ENCODE data around the gene DOP1A.

Gene DOP1A, protein sequence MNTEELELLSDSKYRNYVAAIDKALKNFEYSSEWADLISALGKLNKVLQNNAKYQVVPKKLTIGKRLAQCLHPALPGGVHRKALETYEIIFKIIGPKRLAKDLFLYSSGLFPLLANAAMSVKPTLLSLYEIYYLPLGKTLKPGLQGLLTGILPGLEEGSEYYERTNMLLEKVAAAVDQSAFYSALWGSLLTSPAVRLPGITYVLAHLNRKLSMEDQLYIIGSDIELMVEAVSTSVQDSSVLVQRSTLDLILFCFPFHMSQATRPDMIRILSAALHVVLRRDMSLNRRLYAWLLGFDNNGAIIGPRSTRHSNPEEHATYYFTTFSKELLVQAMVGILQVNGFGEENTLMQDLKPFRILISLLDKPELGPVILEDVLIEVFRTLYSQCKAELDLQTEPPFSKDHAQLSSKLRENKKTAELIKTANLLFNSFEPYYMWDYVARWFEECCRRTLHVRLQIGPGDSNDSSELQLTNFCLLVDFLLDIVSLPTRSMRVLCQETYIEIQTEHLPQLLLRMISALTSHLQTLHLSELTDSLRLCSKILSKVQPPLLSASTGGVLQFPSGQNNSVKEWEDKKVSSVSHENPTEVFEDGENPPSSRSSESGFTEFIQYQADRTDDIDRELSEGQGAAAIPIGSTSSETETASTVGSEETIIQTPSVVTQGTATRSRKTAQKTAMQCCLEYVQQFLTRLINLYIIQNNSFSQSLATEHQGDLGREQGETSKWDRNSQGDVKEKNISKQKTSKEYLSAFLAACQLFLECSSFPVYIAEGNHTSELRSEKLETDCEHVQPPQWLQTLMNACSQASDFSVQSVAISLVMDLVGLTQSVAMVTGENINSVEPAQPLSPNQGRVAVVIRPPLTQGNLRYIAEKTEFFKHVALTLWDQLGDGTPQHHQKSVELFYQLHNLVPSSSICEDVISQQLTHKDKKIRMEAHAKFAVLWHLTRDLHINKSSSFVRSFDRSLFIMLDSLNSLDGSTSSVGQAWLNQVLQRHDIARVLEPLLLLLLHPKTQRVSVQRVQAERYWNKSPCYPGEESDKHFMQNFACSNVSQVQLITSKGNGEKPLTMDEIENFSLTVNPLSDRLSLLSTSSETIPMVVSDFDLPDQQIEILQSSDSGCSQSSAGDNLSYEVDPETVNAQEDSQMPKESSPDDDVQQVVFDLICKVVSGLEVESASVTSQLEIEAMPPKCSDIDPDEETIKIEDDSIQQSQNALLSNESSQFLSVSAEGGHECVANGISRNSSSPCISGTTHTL (N-terminal part only)

DNA sequence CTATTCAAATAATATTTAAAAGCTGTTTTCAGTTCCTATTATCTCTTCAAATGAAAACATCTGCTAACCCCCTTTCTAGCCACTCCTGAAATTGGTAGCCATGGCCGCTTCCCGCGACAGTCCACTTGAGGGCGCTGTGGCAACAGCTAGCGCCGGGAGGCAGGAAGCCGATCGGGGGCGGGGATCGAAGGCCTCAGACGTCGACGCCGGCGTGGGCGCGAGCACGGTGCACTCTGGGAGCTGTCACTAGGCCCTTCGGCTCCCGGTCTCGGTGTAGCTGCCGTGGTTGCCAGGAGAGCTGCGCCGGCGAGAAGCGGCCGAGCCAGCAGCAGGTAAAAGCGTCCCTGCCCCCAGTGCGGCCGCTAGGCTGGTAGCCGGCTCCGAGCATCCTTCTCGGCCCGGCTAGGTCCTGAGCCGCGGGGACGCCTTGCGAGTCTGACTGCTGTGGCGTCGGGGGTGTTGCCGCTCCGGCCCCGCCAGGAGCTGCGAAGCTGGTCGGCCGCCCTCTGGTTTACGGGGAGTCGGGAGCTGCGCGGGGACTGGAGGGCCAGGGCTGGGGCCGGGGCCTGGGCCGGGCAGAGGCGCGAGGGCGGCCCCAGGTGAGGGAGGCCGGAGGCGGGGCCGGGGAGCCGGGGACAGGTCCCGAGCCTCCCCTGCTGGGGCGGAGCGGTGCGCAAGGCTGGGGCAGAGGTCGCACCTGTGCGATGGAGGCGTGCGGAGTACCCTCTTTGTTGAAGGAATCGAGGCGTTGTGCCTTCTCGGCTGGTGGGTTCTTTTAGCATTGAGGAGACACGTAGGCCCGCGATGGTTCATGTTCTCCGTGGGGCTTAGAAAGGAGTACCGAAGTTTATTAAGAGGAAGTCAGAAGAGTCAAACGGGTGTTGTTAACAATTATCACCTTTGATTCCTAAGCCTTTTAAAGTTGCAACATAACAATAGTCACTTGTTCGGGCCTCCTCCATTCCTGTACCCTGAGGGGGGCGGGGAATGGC lies at the start of gene DOP1A:
DOP1A (plus strand) TSS at position 224 of the 992 bp plus-strand sequence. CDS start 29,307 bp downstream, outside the sequence.
- DNase-seq, result peak; percentile 95

GRCh38 chr6:83019741-83020140 lies 47.7 kb upstream of the DOP1A start:
- DNase-seq, result no peak

GRCh38 chr6:83031689-83032088 lies 35.8 kb upstream of the DOP1A start:
- DNase-seq, result no peak

DNA sequence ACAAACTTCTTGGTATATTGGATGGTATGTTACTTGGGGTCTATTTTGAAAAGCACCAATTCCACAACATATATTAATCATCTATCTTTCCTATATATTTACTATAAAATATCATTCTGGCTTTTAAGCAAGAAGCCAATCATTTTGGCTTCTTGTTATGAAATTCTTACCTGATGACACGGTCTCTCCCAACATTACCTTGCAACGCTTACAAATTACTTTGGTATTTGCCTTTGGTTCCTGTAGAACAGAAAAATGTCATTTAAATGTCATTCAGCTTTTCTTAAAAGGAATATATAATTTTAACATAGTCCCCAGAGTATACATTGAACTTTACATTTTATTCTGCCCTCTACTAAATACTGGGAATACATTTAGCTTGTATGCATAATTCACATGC lies 29.2 kb upstream of the DOP1A start:
- DNase-seq, result no peak

DNA sequence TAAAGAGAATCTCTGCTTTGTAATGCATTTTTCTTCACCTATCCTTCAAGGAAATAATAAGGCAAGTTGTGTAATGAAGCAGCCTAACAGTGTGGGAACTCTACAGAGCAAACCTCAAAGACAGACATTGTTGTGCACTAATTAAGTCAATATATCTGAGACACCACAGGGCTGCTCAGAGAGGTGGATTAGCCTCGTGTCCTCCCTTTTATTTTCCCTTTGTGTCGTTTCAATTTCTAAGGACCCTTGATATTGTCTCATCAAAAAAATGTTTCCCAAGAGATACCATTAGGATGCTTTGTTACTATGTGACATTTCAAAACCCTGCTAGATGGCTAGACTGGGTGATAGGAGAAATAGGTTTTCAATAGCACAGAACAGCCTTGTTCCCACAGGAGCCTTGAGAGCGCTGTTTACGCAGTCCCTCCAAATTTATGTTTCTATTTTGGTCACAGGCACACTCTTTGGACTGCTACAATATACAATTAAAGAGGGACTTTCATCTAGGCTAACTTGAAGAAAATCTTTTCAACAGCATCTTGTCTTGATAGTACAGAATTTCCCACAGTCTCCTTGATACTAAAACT lies 24.9 kb upstream of the DOP1A start:
- no peak for DNase-seq

DNA sequence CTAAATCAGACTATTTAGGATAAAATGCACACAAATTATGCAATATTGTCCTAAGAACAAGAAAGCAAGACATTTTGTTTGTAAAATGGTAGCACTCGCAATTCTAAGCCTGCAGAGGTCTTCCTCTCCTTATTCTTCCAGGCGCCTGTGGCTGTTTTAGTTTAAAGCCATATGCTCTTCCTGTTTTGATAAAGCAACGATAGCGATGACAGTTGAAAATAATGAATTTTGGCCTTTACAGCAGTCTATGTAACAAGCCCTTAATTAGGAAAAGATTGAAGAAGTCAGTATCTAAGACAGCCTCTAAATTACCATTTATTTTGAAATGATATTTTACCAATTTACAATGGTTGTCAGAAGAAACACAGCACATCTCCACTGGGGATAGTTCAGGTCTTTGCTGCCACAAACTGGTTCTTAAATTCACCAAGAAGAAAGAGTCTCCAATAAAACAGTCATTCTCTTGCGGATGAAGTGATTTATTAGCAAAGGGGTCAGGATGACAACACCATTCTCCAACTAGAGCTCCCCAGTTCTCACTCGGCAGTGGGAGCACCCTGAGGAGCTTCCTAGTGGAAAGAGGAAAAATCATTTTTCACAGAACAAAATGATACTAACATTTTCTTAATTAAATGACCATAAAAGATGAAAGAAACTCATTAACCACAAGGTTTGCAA lies 23.2 kb upstream of the DOP1A start:
- DNase-seq, result no peak

DNA sequence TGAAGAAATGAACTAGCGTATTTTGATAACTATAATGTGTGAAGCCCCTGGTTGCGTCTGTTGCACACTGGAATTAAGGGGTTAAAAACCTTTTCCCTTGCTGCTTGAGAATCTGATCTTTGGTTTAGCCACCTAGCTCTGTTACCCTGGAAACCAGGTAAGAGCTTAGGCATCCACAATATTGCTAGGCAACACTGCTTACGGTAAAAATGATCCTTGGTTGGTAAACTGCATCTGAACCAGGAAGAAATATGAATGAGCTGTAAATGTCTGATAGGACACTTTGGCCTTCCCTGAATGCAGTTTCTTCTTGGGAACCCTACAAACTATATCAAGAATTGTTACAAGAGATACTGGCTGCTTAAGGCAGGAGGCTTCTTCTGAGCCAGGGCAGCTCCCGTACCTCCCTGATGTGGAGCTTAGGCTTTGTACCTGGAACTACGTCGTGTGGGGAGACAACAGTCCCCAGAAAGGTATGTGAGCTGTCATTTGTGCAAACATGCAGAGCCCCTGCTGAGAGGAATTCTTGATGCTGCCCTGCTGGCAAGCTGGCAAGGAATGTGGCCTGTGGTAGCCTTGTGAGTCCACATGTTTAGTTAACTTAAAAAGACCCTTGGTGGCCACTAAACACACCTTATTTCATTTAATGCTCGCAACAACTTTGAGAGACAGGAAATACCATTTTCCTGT lies 20.3 kb upstream of the DOP1A start:
- DNase-seq, result peak; percentile 44

DNA sequence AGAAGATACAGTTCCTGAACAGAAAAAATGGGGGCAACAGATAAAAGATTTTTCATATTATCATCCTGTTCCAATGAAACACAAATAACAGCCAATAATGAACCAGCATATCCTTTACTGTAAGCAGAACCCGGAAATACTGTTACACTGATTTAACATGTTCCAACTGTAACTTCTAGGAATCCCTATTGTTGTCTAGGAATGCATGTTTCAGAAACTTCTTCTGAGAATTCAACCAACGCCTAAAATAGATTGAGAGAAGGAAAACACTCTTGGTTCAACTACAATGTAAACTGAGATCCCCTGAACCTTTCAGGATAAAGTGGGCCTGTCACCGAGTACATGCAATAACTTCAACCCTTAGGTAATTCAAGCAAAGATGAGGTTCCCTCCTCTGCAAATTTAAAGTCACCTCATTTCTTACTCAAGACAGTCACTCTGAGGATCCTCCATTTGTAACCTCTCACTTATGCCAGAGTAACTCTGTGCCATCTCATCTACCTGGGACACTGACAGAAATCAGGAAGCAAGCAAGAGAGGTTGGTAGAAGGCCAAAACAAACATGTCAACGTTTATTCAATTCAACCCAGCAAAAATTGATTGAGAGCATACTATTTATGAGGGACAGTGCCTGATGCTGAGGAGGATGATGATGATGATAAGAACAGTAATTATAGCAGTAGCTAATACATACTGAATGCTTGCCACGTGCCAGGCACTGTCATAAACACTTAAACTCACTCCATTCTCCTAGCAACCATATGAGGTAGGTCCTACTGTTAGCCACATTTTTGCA lies 15.9 kb upstream of the DOP1A start:
- peak; percentile 80 for DNase-seq

GRCh38 chr6:83053678-83054077 lies 13.8 kb upstream of the DOP1A start:
- DNase-seq, result no peak

- peak; percentile 26 for DNase-seq
Measured at GRCh38 chr6:83055366-83055964, 12.0 kb upstream of the DOP1A start.

- DNase-seq, result peak; percentile 56
Measured at GRCh38 chr6:83057705-83058321, 9.7 kb upstream of the DOP1A start.

- DNase-seq, result no peak
Measured at GRCh38 chr6:83061190-83061589, 6.3 kb upstream of the DOP1A start.

DNA sequence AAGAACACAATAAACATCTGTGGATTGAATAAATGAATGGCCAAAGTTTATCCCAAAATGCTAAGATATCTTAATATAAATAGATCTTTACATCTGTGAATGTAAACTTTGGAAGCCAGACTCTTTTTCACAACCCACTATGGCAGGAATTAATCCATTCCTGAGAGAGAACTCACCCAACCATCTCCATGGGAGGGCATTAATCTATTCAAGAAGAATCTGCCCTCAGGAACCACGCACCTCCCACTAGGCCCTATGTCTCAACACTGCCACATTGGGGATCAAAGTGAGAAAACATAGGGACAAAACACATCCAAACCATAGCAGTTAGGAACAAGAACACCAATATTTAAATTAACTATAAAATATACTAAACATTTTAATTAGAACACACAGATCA lies 5.2 kb upstream of the DOP1A start:
- no peak for DNase-seq

DNA sequence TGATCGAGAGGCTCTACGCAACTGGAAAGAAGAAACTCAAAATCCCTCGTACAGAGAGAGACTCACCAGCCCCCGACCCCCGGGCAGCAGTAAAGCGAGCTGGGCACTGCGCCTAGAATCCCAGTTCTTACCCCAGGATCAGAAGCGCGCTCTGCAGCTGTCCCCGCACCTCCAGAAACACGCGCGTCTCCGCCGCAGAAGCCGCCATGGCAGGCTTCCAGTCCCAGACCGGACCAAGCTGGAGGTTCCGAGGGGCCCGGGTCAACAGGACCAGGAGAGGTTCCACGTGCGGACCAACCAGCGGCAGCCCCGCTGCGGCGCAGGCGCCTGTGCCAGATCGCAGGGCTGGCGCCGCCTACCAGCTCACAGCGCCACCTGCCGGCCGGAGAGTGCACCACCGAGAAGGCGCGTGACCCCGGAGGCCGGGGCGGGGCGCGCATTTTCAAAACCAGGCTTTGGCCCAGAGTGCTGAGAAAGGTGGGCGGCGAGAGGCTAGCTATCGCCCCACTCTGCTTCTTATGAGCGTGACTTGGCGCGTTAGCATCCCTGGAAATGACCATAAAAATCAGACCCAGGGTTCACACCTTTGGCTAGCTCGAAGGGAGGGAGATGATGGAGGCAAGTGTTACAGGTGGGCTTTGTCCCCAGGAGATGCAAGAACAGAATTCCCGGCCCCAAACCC lies 1.8 kb upstream of the DOP1A start, which contains the start of gene UBE3D:
UBE3D (minus strand) TSS at position 331 of the 682 bp plus-strand sequence; CDS start at position 208, 123 bp downstream.
- peak; percentile 76 for DNase-seq

DNA sequence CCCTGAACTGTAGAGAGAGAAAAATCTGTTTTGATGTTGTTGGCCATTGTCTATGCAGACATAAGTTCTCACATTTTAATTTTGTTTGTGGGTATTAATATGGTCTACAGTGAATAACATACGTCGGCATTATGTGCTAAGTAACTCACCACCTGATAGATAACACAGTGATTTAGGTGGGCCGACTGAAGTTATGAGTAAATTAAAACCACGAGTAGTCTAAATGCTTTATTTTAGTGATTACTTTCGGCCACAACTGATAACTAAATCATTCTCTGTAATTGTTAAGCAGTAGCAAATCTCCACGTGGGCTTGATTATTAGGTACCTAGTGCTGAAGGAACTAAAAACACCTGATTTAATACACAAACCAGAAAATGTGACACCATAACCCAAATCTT lies 1.1 kb downstream of the DOP1A start:
- DNase-seq, result no peak

- no peak for DNase-seq
Measured at GRCh38 chr6:83069633-83070032, 2.2 kb downstream of the DOP1A start.

DNA sequence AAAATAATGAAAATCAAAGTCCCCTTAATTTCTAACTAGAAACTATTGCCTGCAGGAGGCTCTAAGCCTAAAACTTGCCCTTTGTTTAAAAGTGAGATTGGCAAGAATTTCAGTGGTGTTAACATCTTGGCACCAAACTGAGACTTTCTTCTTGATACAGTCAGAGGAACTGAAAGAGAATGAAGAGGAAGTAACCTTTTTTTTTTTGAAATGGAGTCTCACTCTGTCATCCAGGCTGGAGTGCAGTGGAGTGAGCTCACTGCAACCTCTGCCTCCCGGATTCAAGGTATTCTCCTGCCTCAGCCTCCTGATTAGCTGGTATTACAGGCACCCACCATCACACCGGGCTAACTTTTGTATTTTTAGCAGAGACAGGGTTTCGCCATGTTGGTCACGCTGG lies 3.6 kb downstream of the DOP1A start:
- no peak for DNase-seq

GRCh38 chr6:83071707-83072106 lies 4.2 kb downstream of the DOP1A start:
- DNase-seq, result no peak

Data from NCI-H748 treated with DMSO at 0.1 percent for 48 hours (cell line).